HG02678 (cell line): ENCODE data around the gene CD2BP2.
"Not testable (repeated sequence)": the region's sequence is repeated elsewhere in the genome, so short reads cannot be mapped to it uniquely, and the experiment has no call there.

Source experiments
- ATAC-seq: cut with Tn5 transposase; IDR thresholded peaks from one replicate; pipeline ENCODE4 v1.9.1; 2021; ENCODE audit warnings: mild to moderate bottlenecking, moderate library complexity; ENCODE audit not compliant: unreplicated experiment

CD2BP2 gene

GRCh38 chr16:30355144-30355953 is at the start of gene CD2BP2:
Gene CD2BP2, minus strand, starts transcription at chr16:30355308. Its CDS starts 627 bp downstream, at chr16:30354681.
- peak; percentile 71 for ATAC-seq

GRCh38 chr16:30401768-30402425 is 46.8 kb upstream of the CD2BP2 start:
- no peak for ATAC-seq

- no peak for ATAC-seq
Measured at GRCh38 chr16:30399435-30400186, 44.5 kb upstream of the CD2BP2 start.

GRCh38 chr16:30398661-30399434 is 43.7 kb upstream of the CD2BP2 start:
- no peak for ATAC-seq

- no peak for ATAC-seq
Measured at GRCh38 chr16:30397776-30398660, 42.9 kb upstream of the CD2BP2 start.

- ATAC-seq: no peak
Measured at GRCh38 chr16:30397056-30397455, 41.9 kb upstream of the CD2BP2 start.

GRCh38 chr16:30396627-30397026 is 41.5 kb upstream of the CD2BP2 start:
- not testable (repeated sequence) for ATAC-seq

- ATAC-seq: no peak
Measured at GRCh38 chr16:30395992-30396585, 41.0 kb upstream of the CD2BP2 start.

- peak; percentile 76 for ATAC-seq
Measured at GRCh38 chr16:30395155-30395991, 40.3 kb upstream of the CD2BP2 start, which contains the start of gene ZNF48. Gene ZNF48, plus strand, starts transcription at chr16:30395420. Its CDS starts 375 bp downstream, at chr16:30395795.

GRCh38 chr16:30394592-30395154 is 39.6 kb upstream of the CD2BP2 start:
- no peak for ATAC-seq

- ATAC-seq: no peak
Measured at GRCh38 chr16:30383521-30383920, 28.4 kb upstream of the CD2BP2 start.

- peak; percentile 29 for ATAC-seq
Measured at GRCh38 chr16:30382111-30382881, 27.2 kb upstream of the CD2BP2 start, which contains the start of gene SEPTIN1. Gene SEPTIN1, minus strand, starts transcription at chr16:30382561. Its CDS starts 19 bp downstream, at chr16:30382542.

GRCh38 chr16:30381291-30382041 is 26.4 kb upstream of the CD2BP2 start:
- no peak for ATAC-seq

- ATAC-seq: no peak
Measured at GRCh38 chr16:30380803-30381208, 25.7 kb upstream of the CD2BP2 start.

GRCh38 chr16:30380072-30380802 is 25.1 kb upstream of the CD2BP2 start:
- no peak for ATAC-seq
